ENCODE data around the gene ZNF554.

ZNF554 gene

DNA sequence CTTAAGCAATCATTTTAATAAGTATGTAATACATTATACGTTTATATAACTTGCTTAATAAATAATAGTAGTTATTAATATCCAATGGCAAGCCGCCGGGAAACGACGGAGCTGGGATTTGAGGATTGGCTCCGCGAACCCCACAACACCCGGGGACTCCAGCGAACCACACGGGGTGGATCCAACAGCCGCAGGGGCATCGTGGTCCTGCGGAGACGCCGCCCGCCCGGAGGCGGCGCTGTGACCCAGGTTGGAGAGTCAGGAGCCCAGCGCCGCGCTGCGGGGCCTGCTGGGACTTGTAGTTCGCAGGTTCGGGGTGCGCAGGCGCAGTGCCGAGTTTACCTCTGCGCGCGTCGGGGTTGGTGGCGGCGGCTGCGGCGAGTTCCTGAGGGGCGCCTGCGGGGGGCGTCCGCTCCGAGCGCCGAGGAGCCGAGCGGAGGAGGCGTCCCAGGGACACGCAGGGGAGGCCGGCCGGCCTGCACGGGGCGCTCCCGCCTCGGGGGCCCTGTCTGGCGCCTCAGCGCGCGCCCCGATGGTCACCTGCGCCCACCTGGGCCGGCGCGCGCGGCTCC, at the start of gene ZNF554:
TSS of gene ZNF554 (plus strand) at position 329 of the 572 bp plus-strand sequence. CDS start at position 533, 204 bp downstream.
- peak; percentile 98 for DNase-seq

DNA sequence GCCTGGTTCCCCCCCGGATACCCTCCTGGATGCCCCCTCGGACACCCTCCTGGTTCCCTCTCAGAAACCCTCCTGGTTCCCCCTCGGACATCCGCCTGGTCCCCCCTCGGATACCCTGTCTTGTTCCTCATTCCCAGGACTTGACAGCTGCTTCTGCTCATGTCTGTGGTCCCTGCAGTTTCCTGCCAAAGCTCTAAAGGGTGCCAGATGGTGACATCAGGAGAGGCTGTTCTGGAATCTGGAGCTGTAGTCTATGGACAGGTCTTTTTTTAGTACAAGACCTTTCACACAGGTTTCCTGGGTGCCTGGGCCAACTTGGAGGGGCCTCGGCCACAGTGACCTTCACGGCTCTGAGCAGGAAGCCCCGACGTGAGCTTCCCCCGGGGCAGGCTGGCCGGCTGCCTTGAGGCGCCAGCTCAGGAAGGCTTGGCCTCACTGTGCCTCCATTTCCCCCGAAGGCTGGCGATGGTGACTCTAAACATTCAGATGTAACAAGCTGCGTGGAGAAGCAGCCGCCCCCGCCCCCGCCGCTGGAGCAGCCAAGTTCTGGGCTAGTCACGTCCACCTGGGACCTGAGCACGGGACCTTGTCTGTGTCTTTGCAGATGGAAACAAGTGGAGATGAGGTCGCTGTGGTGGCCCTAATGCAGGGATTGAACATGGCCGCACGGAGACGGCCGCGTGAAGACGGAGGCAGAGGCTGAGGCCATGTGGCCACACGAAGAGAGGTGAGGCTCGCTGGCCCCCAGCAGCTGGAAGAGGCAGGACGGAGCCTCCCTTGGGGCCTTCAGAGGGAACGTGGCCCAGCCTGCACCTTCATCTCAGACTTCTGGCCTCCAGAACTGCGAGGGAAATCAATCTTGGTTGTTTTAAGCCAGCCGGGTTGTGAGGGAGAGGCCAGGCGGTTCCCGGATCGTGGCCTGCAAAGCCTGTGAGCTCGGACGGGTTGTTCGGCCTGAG, 49.3 kb upstream of the ZNF554 start:
- DNase-seq: no peak

DNA sequence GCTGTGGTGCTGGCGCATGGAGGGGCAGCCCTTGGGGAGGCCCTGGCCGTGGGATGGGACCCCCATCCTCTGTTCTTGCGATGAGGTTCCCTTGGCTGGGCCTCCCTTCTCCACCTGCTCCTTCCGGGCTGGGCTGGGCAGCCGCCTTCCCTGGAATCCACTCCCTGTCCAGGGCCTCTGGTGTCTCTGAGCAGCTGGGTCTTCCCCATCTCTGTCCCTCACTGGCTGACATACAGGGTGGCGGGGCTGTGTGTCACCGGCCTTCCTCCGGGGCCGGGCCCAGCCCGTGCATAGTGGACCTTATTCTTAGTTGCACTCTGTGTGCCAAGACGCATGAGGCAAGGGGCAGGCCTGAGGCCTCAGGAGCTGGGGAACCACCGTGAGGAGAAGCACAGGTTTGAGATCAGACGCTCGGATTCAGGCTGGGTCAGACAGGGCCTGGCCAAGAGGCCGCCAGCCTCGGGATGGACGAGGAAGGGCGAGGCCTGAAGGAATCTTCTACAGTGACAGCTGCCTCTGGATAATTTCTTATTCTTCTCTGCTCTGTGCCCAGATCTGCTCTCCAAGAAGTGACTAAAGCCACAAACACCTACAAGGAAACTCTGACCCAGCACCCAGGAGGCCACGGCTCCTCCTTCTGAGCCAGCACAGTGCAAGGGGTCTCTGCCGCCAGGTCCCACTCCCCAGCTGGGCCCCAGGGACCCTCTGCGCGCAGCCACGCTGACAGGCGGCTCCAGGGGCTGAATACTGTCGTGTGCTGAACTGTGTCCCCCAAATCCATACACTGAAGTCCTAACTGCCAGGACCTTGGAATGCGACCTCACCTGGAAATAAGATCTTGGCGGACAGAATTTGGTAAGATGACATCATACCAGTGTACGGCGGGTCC, 47.6 kb upstream of the ZNF554 start:
- DNase-seq: no peak

DNA sequence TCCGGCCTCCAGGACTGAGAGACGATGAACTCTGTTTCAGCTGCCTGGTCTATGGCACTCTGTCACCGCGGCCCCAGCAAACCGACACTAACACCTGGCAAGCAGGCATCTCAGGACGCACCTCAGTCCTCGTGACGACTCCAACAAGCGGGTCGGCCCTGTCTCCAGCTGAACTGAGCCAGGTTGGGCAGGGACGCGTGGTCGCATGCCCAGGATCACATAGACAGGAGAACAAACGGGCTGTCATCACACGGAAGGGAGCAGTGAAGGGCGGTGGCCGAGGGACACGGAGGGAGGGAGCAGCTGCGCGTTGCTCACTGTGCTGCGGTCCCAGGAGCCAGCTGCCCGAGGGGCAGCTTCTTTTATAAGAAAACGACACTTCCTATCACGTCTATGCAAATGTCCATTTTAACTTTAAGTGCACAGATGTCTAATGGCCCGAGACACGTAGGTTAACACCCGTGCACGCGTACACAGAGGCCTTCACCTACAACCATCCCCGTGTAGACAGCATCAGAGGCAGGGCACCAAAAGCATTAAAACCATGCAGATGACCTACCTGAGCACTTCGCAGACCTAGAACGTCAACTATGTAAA, 45.5 kb upstream of the ZNF554 start:
- no peak for DNase-seq

DNA sequence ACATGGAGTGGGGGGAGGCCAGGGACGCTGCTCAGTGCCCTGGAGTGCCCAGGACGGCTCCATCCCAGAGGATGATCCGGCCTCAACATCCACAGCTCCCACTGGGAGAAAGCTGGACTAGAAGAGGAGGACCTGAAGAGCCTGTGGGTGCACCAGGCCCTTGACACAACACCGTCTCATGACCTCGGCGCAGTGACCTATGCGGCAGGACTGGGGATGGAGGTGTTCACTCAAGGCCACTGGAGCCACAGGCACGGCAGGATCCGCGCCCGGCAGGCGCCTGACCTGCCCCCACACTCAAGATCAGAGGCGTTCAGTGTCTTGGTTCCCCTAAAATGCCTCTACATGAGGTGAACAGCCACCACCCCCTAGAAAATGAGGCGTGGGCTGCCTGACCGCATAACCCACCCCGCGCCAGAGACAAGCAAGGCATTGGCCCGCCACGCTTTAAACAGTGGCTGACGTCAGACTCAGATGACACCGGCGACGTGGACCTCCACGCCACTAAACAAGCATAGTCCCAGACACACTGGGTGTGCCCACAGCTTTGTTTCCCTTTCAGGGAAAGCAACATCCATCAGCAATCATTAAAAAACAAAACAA, 44.6 kb upstream of the ZNF554 start:
- DNase-seq: no peak

DNA sequence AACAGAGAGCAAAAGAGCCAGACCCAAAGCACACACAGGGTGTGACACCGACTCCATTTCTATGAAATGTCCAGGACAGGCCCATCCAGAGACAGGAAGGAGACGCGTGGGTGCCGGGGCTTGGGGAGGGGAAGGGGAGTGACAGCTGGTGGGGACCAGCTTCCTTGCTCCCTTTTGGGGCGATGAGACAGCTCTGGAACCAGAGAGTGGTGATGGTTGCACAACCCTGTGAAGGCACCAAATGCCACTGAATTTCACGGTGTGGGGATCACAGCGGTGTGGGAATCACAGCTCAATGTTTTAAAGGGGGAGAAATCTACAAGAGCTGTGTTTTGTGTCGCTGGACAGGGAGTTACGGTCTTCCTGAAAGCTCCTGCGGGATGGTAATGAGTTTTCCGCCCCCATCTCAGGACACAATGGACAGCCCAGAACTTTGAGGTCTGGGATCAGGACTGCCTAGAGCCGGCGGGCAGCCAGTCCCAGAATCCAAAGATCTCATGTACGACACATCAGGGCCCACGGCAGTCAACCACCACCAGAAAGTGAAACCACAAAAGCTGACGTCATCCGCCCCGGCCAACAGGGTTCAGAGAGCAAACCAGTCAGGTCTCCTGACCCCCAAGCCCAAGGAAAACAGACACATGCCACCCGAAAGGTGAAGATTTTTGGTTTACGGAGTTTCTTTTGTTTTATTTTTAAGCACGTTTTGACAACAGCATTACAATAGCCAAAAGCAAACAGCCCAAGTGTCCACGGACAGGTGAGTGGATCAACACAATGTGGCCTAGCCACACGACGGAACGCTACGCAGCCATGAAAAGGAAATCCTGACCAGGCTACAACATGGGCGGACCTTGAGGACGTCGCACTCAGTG, 43.9 kb upstream of the ZNF554 start:
- DNase-seq: peak; percentile 83

DNA sequence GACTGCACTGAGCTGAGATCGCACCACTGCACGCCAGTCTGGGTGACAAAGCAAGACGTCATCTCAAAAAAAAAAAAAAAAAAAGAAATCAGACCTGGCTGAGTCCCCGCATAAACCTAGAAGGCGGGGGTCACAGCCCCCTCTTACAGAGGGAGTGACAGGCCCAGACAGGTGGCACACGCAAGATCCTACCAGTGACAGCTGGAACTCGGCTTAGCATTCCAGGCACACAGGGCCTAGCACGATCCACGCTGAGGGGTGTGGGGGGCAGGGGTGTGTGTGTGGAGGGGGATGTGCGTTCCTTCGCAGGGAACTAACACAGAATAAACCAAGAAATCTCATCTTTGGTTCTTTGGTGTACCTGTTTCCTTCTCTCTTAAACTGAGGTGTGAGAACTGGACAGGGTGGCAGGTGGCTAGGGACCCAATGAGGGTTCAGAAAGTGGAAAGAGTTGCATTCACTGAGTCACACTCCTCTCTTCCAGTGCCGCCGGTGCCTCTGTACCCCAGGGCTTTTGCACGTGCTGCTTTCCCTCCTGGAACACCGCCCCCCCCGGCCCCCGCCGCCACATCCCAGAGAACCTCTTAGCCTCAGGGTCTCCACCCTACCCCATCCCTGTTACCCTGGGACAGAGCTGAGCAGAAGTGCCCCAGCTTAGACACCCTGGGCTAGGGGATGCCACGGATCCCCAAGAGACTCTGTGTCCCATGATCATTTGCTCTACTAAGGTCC, 41.5 kb upstream of the ZNF554 start:
- no peak for DNase-seq

DNA sequence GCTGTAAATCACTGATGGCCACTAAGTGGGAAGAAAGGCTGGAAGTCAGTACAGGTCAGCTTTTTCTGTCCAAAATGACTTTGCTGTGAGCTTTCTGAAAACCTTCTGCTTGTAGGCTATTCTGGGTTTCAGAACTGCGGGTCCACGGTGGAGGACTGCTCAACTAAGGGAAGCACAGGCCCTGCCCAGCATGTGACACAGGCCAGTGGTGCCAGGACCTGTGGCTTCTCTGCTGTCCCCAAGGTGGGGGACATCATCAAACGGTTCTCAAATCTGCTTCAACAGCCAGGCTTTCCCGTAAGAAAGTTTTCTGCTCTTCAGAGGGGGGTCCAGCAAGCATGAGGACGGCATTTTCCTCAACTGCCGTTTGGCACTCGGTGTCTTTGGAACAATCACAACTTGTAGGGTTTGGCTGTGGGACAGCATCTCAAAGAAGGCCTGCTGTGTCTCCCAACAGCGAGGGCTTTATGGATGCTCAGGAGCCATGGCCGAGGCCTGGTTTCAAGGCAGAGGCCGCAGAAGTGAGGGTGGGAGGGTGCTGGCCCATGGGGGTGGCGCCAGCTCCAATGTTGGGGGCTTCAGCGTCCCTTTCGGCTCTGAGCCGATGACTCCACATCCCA, 40.4 kb upstream of the ZNF554 start:
- no peak for DNase-seq

DNA sequence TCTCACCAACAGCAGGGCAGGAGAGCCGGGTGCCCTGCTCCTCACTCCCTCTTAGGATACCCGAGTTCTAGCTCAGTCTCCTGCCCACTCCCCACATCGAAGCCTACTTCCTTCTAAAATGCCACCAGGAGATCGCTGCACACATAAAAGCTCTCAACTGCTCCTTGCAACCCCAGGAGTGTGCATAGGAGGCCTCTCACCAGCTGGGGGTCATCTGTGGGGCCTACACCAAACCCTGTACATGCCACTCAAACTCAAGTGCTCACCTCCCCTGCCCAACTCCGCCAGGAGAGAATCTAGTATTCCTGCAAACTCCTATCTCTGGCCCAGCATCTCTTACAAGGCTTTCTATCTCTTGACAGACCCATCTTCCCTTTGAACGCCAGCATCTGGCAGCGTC, 39.4 kb upstream of the ZNF554 start:
- no peak for DNase-seq

DNA sequence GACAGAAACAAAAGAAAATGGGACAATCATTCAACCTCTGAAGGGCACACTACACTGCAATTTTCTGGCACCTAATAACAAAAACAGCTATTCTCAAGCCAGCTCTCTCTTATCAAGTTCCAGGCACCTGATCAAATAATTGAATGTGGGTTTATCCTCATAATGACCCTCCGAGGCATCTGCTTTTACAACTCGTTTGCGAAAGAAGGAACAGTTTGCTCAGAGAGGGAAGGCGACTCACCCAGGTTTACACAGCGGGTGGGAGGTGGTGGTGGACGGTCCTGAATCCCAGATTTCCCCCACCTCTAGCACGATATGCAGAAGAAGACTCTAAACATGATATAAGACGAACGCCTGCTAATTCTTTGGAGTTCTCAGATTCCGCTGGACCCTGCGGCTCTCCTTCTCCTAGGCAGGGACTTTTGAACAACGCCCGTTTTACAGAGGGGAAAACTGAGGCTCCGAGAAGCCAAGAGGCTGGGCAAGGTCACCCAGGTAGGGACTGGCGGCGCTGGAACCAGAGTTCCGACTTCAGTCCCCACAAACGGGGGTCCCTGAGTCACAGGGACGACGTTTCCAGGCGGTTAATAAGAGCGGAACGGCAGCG, 37.2 kb upstream of the ZNF554 start:
- DNase-seq: no peak

DNA sequence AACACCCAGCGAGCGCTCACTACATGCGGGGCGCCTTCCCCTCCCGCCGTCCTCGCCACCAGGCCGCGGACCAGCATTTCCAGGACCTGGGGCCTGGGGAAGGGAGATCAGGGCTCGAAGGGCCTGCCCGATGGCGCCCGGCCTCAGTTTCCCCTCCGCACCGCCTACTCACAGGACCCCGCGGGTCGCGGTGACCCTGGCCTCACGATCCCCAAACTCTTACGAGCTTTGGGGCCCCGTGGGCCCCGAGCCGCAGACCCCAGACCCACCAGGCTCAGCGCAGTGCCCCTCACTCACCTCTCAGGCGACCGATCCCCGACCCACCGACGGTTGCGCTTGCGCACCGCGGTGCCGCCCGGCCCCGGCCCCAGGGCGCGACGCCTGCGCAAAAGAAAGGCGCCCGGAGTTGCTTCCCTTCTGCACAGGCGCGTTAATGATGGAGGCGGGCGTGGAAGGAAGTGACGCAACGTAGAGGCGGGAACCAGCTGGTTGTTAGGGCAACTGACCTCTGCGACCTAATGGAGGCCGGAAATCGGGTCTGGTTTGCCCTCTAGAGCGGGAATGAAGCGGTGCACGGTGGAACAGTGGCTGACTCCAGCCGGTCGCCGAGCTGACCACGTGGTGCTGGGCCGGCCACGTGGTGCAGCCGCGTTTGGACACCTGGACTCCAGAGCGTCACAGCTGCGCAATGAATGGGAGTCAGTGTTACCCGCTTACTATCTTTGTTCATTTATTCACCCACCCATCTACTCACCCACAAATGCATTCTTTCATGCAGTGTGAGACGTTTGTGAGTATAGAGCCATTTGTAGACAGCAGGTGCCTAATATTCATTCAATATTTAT, 36.5 kb upstream of the ZNF554 start, which contains the start of gene SGTA:
TSS of gene SGTA (minus strand) at position 338 of the 845 bp plus-strand sequence. CDS start 14,205 bp downstream, outside the sequence.
- peak; percentile 99 for DNase-seq

DNA sequence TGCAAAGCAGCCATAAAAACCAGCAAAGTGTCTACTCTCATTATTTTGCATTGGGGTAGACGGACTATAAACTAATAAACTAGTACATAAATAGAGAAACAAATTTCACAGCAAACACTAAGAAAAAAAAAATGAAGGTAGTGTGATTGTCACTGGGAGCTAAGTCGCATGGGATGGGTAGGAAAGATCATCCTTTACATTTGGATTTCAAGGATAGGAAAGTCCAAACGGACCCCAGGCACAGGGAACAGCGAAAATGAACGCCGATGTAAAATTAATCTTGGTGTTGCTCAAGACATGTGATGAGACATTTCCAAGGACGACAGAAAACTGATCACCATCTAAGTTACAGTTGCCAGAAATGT, 35.9 kb upstream of the ZNF554 start:
- DNase-seq: no peak

DNA sequence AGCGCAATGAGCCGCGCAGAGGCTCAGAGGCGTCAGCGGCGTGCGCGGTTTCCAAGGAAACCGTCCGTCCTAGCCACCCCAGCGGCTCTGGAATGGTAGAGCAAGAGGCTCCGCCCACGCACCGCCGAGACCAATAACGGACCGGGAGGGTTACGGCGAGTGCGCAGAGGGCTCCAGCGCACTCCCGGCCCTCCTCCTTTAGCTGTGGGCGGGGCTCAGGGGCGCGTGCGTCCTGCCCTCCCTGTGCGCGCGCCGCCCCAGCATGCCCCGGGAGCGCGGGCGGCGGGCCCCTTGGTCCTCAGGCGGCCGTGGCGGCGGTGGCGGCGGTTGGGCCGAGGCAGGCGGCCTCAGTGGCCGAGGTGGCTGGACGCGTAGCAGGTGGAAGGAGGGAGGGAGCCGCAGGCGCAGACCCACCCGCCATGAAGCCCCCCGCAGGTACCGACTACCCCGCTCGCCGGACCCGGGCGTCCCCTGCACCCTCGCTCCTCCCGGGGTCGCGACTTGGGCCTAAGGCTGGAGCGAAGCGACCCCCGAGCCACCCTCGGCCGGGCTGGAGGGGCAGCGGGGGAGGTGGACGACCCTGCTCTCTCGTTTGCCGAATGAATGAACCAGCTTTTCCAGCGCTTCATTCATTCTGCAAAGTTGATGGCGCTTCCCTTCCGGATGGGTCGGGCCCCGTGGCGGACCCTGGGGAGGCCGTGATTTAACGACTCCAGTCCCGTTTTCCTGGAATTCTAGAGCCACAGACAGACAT, 34.2 kb upstream of the ZNF554 start, which contains the start of gene THOP1:
TSS of gene THOP1 (plus strand) at position 260 of the 754 bp plus-strand sequence. CDS start at position 420, 160 bp downstream.
- DNase-seq: peak; percentile 99

DNA sequence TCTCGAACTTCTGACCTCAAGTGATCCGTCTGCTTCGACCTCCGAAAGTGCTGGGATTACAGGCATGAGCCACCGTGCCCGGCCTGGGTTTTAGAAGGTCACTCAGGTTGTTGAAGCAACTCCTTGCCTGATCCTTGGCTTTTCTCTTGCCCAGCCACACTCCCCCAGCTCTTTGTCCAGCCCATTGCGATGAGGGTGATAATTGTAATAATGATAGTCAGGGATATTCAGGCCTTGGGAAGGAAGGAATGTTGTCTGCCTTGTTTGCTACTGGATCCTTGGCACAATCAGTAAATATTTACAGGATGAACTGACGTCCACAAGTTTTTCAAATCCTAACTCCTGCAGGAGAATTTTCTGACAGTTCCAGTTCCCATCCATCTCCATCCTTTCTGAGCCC, 32.6 kb upstream of the ZNF554 start:
- DNase-seq: no peak

DNA sequence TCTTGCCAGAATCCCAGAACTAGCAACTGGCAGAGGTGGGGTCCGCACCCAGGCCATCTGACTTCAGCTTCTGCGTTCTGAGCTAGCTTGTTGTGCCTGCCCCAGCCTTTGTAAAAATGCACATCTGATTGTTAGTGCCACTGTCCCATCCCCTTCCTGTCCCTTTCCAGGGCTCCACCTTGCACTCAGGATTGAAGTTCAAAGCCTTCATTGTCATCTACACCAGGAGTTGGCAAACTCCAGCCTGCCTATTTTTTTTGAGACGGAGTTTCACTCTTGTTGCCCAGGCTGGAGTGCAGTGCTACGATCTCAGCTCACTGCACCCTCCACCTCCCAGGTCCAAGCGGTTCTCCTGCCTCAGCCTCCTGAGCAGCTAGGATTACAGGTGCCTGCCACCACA, 31.4 kb upstream of the ZNF554 start:
- DNase-seq: no peak

DNA sequence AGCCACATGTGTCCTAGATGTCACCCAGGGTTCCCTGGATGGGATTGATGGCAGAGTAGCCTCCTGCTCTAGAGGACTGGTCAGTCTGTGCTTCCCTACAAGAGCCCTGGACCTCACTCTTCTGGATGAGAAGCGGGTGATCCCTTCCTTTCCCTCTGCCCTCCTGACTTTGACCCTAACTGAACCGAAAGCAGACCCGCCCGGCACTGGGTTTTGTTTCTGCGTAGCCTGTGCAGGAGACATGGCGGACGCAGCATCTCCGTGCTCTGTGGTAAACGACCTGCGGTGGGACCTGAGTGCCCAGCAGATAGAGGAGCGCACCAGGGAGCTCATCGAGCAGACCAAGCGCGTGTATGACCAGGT, 29.5 kb upstream of the ZNF554 start:
- no peak for DNase-seq

DNA sequence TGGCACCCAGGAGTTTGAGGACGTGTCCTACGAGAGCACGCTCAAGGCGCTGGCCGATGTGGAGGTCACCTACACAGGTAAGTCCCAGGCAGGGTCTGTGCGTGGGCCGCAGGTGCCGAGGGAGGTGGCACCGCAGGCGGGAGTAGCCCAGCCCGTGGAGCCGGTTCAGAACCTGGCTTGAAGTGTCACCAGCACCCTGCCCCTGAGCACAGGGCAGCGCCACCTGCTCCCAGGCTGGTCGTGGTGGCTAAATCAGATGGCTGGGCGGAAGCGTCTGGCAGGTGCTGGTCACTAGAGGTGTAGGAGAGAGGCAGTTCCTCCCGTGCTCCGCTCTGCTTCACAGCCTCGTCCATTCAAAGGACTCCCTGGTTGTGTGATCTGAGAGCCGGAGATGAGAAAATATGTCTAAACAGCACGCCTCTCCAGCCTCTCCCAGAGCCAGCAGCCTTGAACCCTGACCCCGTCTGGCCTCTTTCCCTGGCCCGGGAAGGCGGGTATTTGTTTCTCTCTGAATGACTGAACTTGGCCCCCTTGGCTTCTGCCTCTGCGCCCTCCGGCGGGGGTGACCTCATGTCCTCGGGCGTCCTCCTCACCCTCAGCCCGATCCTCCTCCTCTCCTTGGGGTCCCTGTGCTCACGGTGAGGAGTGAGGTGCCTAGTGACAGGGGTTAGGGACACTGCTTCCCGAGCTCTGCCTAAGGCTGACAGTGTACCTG, 29.0 kb upstream of the ZNF554 start:
- DNase-seq: no peak

Data from activated CD4-positive, alpha-beta T cell treated with anti-CD3 and anti-CD28 coated beads, Interleukin-10, Interleukin-2, amounts not matched to agents 100 ng/mL and 50 ng/mL, durations not matched to agents 16 hours and 8 hours (primary cell).